ENCODE measurements around the gene CCDC137.
"Not testable (repeated sequence)": the region's sequence is repeated elsewhere in the genome, so short reads cannot be mapped to it uniquely, and the experiment has no call there.

The CCDC137 gene, protein sequence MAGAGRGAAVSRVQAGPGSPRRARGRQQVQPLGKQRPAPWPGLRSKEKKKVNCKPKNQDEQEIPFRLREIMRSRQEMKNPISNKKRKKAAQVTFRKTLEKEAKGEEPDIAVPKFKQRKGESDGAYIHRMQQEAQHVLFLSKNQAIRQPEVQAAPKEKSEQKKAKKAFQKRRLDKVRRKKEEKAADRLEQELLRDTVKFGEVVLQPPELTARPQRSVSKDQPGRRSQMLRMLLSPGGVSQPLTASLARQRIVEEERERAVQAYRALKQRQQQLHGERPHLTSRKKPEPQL

DNA sequence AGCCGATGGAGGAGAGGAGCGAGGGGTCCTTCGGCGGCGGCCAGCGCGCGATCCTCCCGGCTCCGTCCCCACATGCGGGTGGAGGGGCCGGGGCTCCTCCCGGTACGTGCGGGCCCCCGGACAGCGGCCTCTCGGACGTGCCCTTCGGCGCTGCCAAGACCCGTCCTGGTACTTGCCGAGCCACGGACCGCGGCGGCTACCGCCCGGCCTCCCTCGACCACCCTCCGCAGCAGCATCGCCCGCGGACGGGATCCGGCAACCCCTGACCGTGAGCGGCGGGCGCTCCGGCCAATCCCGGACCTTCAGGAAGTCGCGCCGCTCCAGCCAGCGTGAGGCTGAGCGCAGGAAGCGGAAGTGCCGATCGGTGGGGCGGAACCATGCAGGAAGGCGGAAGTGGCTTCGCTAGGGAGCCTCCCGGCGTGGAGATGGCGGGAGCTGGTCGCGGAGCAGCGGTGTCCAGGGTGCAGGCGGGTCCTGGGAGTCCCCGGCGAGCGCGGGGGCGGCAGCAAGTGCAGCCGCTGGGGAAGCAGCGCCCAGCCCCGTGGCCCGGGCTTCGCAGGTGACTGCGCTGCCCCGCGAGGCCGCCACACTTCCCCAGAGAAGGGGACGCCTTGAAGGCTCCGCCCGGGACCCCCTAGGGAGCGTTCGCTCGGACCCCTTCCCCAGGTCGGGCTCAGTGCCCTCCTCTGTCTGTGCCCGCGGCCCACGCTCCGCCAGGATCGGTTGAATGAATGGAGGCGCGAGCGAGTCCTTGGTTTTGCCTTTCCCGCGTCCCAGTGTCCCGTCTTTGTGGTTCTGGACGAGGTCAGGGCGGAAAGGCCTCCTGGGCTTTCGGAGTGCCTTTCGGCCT, at the start of gene CCDC137, which contains the start of gene OXLD1:
Gene CCDC137, plus strand, starts transcription at position 396 of the 850 bp plus-strand sequence. Its CDS starts 30 bp downstream, at position 426.
Gene OXLD1, minus strand, starts transcription at position 264 of the 850 bp plus-strand sequence. Its CDS starts 28 bp downstream, at position 236.
- peak; percentile 93 for DNase-seq

DNA sequence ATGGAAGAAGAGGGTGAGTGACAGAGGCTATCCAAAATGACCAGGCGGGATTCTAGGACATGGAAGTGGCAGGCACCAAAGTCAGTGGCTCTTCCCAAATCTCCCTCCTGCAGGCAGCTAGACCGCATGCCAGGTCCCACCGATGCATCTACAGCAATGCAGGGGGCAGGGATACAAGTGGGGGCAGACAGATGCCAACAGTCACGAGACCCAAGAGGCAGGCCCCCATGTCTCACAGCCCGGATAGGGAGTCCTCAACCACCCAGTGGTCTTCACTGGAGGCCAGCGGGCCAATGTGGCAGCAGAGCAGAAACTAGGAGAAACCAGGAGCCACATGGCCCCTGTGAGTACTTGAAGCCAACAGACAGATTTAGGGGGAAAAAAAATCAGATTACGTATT, 49.7 kb upstream of the CCDC137 start:
- DNase-seq = no peak

DNA sequence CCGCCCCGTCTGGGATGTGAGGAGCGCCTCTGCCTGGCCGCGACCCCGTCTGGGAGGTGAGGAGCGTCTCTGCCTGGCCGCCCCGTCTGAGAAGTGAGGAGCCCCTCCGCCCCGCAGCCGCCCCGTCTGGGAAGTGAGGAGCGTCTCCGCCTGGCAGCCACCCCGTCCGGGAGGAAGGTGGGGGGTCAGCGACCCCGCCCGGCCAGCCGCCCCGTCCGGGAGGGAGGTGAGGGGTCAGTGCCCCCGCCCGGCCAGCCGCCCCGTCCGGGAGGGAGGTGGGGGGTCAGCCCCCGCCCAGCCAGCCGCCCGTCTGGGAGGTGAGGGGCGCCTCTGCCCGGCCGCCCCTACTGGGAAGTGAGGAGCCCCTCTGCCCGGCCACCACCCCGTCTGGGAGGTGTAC, 48.2 kb upstream of the CCDC137 start:
- not testable (repeated sequence) for DNase-seq

DNA sequence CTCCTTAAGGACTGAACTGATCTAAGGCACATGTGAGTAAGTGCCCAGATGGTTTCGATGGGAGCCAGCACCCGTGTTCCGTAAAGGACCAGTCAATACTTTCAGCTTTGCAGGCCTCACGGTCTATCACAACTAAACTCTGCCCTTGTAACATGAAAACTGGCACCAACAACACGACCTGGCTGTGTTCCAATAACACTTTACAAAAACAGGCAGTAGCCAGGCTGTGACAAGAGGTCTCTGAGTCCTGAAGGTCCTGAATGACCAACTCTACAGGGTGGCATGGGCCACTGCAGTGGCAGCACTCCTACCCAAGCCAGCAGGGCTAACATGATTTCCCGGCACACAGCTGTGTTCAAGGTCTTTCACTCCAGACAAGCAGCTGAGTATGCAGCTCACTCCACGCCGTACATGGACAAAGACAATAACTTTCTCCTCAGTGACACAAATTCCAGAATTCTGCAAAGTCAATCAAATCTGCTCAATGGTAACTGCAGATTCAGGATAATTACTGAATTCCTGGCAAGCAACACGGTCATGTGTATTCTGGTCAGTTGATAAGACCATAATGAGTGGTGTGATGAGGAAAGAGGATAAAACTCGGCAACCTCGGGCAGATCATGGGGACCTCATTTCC, 44.9 kb upstream of the CCDC137 start:
- DNase-seq = no peak

DNA sequence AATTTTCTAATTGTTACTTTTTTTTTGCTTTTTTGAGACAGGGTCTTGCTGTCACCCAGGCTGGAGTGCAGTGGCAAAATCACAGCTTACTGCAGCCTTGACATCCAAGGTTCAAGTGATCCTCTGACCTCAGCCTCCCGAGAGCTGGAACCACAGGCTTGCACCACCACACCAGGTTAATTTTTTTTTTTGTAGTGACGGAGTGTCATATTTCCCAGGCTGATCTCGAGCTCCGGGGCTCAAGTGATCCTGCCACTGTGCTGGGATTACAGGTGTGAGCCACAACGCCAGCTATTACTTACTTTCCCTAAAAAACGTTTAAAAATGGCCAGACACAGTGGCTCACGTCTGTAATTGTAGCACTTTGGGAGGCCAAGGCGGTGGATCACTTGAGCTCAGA, 36.3 kb upstream of the CCDC137 start:
- DNase-seq = no peak

DNA sequence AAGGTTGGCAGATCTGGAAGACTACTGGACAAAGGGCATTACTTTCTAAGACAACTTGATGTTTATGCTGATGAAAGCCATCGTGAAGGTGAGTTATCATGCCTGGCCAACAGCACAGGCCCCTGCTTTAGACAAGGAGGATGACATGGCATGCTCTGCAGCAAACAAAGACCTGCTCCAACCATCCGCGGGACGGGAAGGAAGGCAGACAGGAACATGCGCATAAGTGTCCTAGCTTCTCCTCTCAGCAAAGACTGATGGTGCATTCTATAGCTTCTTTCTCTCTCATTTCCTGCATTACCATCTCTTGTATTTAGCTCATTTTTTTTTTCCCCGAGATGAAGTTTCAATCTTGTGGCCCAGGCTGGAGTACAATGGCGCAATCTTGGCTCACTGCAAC, 35.1 kb upstream of the CCDC137 start:
- no peak for DNase-seq

DNA sequence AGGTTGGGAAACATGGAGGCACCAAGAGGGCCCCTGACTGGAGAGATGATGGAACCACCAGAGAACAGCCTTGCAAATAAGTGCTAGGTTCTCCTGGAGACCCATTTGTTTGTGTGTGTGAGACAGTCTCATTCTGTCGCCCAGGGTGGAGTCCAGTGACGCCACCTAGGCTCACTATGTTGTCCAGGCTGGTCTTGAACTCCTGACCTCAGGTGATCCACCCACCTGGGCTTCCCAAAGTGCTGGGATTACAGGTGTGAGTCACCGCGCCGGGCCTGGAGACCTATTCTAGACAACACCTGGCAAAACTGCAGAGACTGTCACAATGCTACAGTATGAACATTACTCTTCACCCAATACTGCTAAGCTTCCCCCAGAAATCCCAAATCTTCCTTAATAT, 31.1 kb upstream of the CCDC137 start:
- DNase-seq = no peak

DNA sequence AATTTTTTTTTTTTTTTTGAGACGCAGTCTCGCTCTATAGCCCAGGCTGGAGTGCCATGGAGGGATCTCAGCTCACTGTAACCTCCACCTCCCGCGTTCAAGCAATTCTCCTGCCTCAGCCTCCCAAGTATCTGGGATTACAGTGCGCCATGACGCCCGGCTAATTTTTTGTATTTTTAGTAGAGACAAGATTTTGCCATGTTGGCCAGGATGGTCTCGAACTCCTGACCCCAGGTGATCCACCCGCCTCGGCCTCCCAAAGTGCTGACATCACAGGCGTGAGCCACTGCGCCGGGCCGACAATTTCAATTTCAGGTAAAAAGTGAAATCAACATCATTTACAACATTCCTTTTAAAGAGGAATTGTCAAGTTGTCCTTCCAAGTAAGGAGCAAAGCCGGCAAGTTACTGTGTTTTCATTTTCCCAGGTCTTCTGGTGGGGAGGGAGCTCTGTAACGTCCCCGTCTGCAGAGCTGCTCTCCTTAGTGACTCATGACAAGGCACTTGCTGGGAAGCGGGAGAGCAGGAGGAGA, 30.5 kb upstream of the CCDC137 start:
- no peak for DNase-seq

DNA sequence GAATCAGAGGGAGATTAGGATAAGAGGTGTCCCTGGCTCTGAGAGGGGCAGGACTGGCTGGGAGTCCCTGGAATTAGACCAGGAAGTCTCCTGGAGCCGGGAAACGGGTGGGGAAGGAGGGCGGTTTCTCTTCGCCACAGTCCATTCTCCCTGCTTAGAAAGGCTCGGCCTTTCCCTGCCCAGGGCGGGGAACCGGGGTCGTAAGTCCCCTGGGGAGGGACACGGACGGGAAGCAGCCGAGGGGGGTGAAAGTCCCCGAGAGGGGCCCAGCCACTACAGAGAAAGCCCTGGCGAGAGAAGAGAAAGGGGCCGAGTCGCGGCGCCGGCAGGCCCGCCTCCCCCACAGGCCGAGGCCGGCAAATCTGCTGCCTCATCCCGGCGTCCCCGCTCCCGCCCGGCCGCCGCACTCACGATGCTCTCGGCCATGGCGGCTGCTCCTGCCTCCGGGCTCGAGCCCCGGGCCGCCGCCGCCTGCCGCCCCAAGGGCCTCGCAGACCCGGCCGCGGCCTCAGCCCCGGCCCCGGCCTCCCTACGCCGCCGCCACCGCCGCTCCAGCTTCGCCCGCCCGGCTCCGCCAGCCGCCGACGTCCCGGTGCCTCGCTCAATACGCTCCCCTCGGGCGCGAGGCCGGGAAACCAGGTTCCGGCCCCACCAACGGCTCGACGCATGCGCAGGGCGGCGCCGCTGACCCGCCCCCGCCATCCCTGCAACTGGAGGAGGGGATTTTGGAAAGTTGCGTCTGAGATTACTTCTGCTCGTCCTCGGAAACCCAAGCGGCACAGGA, 29.8 kb upstream of the CCDC137 start, which contains the start of the genes NPLOC4 and TSPAN10:
Gene NPLOC4, minus strand, starts transcription at position 608 of the 784 bp plus-strand sequence. Its CDS starts 182 bp downstream, at position 426.
Gene TSPAN10, plus strand, starts transcription at position 692 of the 784 bp plus-strand sequence. CDS start 5,217 bp downstream, outside the sequence.
- peak; percentile 78 for DNase-seq

DNA sequence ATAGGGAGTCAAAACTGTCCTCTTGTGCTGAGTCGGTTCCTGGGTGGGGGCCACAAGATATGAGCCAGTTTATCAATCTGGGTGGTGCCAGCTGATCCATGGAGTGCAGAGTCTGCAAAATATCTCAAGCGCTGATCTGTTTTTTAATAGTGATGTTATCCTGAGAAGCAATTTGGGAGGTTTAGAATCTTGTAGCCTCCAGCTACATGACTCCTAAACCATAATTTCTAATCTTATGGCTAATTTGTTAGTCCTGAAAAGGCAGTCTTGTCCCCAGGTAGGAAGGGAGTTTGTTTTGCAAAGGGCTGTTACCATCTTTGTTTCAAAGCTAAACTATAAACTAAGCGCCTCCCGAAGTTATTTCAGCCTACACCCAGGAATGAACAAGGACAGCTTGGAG, 27.9 kb upstream of the CCDC137 start:
- no peak for DNase-seq

DNA sequence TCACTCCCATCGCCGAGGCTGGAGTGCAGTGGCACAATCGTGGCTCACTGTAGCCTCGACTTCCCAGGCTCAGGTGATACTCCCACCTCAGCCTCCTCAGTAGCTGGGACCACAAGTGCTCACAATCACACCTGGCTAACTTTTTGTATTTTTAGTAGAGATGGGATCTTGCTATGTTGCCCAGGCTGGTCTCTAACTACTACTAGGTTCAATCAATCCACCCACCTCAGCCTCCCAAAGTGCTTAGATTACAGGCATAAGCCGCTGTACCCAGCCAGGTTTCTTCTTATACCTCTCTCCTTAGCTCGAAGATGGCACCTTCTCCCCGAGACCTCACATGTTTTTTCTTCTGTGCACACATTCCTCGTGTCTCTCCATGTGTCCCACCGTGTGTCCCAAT, 26.5 kb upstream of the CCDC137 start:
- no peak for DNase-seq

DNA sequence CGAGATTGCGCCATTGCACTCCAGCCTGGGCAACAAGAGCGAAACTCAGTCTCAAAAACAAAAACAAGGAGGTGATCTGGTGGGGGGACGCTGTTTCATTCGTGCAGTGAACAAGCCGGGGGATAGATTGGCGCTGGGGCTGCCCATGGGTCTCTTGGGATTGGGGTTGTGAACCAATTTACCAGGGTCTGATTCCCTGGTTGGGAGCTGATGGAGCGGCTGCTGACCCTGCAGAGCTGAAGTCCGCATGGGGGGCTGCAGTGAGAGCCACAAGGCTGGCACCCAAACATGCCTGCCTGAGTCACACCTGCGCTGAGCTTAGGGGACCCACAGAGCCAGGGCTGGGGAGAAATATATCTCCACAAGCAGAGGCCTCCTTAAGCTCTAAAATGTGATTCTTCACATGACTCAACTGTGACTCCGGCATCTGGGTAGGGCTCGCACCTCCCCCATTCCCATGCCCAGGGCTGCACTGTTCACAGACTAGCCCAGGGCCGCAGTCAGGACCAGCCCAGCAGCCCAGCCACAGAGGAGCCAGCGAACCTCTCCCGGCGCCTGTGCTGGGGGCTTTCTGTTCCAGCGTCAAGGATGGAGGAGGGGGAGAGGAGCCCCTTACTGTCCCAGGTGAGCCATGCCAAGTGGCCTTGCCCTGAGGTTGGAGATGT, 24.6 kb upstream of the CCDC137 start:
- DNase-seq = no peak

DNA sequence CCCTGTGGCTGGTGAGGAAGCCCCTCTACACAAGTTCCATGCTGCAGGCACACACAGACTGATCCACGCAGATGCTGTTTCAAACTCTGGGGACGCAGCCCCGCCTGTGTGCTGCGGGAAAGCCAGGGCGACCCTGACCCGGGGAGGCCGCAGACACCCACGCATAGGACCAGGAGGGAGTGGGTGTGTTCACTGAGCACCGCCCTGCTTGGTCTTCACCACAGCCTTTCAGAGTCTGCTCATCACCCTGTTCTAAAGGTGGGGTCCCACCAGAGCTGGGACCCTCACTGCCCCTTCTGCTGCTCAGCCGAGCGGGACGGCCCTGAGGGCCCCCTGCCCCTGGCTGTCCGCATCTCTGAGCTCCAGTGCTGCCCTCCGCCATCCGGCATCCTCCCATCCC, 22.0 kb upstream of the CCDC137 start:
- DNase-seq = no peak

DNA sequence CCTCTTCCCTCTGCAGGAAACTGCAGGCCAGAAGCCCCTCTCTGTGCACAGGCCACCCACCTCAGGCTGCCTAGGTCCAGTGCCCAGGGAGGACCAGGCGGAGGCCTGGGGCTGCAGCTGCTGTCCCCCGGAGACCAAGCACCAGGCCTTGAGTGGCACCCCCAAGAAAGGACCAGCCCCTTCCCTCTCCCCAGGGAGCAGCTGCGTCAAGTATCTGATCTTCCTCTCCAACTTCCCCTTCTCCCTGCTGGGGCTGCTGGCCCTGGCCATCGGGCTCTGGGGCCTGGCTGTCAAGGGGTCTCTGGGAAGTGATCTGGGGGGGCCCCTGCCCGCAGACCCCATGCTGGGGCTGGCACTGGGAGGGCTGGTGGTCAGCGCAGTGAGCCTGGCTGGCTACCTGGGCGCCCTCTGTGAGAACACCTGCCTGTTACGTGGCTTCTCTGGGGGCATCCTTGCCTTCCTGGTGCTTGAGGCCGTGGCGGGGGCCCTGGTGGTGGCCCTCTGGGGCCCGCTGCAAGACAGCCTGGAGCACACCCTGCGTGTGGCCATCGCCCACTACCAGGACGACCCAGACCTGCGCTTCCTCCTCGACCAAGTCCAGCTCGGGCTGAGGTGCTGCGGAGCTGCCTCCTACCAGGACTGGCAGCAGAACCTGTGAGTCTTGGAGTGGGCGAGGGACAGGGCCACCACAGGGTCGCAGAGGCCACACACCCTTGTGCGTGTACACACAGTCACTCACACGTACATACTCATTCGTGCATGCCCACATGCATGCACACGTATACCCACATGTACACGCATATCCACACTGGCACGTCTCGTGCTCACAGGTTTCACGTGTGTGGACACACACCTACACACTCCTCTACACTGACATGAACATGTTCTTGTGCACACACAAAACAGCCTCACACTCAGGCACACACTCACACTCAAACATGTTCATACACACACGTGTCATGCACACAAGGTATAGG, 21.3 kb upstream of the CCDC137 start:
- DNase-seq = no peak

DNA sequence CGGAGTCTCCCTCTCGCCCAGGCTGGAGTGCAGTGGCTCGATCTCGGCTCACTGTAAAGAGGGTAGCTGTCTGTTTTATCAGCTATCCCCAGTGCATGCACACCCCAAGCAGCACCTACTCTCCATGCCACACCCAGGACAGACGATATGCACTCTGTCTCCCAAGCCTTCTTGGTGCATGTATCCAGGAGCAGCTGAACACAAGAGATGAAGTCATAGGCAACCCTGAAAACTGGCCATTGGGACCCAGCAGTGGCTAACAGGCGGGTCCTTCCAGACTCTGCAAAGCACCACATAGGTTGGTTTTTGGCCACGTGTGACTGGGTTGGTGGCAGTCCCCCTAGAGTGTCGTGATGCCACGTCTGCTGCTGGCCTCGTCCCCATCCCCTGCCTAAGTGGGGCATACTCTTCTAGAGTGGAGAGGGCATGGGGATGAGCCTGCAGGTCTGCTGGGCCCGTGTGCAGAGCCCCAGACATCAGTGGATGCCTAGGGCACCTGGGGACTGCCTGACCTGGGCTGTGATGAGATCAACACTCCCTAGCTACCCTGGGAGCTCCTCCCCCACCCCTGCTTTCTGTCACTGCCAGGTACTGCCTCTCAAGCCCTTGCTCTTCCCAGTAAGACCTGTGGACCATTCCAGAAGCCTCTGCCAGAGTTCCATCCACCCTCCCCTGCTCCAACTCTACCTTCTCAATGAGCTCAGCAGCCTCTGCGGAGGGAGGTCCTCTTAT, 19.5 kb upstream of the CCDC137 start:
- DNase-seq = no peak

DNA sequence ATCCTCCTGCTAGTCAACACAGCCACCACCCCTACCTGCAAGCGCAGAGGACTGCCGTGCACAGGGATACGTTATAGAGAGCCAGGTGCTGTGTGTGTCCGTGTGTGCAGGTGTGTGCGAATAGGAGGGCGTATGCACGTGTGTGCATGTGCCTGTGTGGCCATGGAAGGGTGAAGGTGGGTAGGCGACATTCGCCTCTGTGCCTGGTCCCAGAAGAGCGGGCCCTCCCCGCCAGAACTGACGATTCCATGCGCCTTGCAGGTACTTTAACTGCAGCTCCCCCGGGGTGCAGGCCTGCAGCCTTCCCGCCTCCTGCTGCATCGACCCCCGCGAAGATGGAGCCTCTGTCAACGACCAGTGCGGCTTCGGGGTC, 18.9 kb upstream of the CCDC137 start:
- no peak for DNase-seq

DNA sequence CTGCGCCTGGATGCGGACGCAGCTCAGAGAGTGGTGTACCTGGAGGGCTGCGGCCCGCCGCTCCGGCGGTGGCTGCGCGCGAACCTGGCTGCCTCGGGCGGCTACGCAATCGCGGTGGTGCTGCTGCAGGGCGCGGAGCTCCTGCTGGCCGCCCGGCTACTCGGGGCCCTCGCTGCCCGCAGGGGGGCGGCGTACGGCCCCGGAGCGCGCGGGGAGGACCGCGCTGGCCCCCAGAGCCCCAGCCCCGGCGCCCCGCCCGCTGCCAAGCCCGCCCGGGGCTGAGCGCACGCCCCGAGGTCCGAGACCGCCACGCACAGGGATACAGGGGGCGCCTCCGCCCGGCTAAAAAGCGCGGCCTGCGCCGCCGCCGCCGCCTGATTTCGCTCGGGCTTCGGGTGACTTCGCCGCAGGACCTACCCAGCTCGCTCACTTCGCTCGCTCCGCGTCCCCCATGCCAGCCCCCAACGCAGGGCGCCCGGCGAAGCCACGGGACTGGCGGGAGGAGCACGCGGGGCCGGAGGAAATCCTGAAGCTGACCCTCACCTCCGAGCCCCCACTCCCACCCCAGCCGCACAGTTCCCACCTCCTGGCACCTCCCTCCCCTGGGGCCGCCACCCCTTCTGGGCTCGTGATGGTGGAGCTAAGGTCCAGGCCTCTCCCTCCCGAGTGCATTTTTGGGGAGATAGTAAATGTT, 18.4 kb upstream of the CCDC137 start:
- DNase-seq = no peak

DNA sequence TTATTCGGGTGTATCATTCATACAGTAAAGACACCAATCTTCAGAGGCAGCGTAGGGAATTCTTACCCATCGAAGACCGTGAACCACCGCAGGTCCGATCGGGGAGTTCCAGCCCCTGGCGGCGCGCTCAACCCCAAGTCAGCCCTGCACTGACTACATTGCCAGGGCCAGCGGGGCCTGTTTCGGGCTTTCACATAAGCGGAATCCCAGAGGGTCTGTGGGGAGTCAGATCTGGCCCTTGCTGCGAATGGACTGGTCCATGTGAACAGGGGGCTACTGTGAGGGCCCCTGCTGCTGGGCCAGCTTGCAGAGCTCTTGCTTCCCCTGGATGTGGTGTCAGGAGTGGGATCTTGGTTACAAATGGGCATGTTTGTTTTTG, 17.8 kb upstream of the CCDC137 start:
- no peak for DNase-seq

DNA sequence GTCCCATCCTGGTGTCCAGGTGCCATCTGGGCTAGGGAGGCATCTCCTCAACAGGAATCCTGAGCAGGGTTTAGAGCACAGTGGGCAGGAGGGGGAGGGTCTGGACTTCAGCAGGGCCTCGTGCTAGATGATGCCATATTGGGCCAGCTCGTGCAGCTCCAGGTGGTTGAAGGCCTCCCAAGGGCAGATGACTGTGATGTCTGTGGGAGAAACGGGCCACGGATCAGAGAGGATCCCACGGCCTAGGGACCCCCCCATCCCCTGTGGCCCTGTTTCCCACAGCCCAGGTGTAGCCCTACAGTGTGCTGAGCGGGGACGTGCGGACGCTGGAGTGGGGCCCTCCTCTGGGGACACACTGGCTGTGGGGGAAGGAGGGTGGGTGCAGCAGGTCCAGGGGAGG, 15.6 kb upstream of the CCDC137 start:
- no peak for DNase-seq
